Mucosa of rectum (tissue), 2 donors: ENCODE data around the gene PPHLN1.

Source experiments
- H3K27ac ChIP-seq, 2 donors: one replicate each; pipeline ENCODE4 v1.7.0; 2013; ENCODE audit warnings: inconsistent platforms in 2 of 2, low read depth in 2 of 2, low read length in 2 of 2
- H3K27me3 ChIP-seq, 2 donors: one replicate each; pipeline ENCODE4 v1.7.0; 2013; ENCODE audit warnings: low read length in 2 of 2; ENCODE audit not compliant: control insufficient read depth in 2 of 2, insufficient read depth in 2 of 2
- H3K36me3 ChIP-seq, 2 donors: one replicate each; pipeline ENCODE4 v1.7.0; 2013; ENCODE audit warnings: low read length in 2 of 2; ENCODE audit not compliant: control insufficient read depth in 2 of 2, insufficient read depth in 2 of 2
- H3K4me1 ChIP-seq, 2 donors: one replicate each; pipeline ENCODE4 v1.7.0; 2013; ENCODE audit warnings: low read length in 2 of 2, mild to moderate bottlenecking in 1 of 2; ENCODE audit not compliant: control insufficient read depth in 2 of 2, insufficient read depth in 2 of 2
- H3K4me3 ChIP-seq, 2 donors: one replicate each; pipeline ENCODE4 v1.7.0; 2013; ENCODE audit warnings: low read length in 2 of 2
- H3K9ac ChIP-seq, 2 donors: one replicate each; pipeline ENCODE4 v1.7.0; 2013; ENCODE audit warnings: low read length in 2 of 2, low read depth in 1 of 2, mild to moderate bottlenecking in 1 of 2
- H3K9me3 ChIP-seq, 2 donors: one replicate each; pipeline ENCODE4 v1.7.0; 2013; ENCODE audit warnings: low read length in 2 of 2; ENCODE audit not compliant: control insufficient read depth in 2 of 2
- donor health status: healthy.
- donor health status: Normal muscosa, but diverticular disease.

Gene PPHLN1

DNA sequence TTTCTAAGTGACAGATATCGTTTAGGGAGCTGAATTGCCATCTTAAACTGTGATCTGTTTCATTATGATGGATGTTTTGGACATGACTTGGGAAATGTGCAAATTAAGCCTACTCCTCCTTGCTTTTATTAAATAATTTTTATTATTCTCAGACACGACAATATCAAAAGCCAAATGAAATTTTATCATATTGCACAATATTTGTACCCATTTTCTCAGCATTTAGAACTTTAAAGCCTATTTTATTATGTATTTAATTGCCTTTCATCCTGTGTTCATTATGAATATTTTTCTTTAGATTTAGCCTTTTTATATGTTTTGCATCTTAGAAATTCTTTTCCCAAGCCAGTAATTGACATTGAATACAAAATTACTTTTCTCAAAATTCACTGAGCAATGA is 102.9 kb downstream of the PPHLN1 start:
- Histone ChIP-seq H3K36me3 (peaks cover 2 to 4% of the 10 kb centered on the region in 2 donors), H3K4me1 (no peaks in the 10 kb centered on the region), H3K27ac (no peak overlapping the region), H3K27me3 (no peaks in the 10 kb centered on the region), H3K9ac (no peak overlapping the region), H3K9me3 (no peaks in the 10 kb centered on the region), H3K4me3 (no peak overlapping the region)

DNA sequence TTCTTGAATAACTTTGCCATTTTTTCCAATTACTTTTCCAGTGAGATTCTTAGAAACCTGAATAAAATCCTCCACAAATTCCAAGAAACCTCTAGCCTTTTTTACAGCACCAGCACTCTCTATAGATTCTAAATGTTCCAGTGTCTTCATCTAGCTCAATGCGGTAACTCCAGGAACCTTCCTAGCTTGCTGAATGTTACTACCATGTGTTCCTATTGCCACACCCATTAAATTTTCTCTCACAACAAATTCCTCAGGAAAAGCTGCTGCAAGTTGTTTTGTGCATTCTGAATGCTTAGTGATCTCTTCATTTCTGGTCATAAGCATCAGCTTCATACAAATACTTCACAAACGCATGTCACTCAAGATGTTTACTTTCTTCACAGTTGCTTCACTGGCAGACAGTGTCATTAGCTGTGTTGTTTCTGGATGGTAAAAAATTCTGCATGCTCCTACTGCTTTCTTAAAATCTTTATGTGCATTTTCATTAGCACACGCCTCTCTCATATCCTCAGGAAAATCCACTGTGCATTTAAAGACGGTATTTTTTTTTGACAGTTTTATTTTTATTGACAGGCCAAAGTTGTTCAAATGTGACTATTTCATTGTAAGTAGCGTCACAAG is 106.7 kb downstream of the PPHLN1 start:
- Histone ChIP-seq H3K4me3 (no peak overlapping the region), H3K4me1 (no peaks in the 10 kb centered on the region), H3K36me3 (peaks cover 2 to 4% of the 10 kb centered on the region in 2 donors), H3K9ac (no peak overlapping the region), H3K9me3 (no peaks in the 10 kb centered on the region), H3K27ac (no peak overlapping the region), H3K27me3 (no peaks in the 10 kb centered on the region)

DNA sequence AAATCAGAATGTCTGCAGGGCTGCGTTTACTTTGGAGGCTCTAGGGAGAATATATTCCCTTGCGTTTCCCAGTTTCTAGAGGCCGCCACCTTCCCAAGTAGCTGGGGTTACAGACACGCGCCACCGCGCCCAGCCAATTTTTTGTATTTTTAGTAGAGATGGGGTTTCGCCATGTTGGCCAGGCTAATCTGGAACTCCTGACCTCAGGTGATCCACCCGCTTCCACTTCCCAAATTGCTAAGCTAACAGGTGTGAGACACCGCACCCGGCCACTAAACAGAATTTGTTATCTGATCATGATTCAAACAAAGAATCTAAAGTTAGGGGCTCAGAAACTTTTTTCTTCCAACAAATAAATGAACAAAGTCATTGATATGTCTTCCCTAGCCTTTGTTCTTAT is 114.6 kb downstream of the PPHLN1 start:
- no peak overlapping the region for H3K27ac ChIP-seq
- no peak overlapping the region for H3K9ac ChIP-seq
- H3K4me1 ChIP-seq: no peaks in the 10 kb centered on the region
- no peaks in the 10 kb centered on the region for H3K27me3 ChIP-seq
- no peak overlapping the region for H3K4me3 ChIP-seq
- H3K36me3 ChIP-seq: peaks cover 4 to 16% of the 10 kb centered on the region in 2 donors
- H3K9me3 ChIP-seq: no peaks in the 10 kb centered on the region

DNA sequence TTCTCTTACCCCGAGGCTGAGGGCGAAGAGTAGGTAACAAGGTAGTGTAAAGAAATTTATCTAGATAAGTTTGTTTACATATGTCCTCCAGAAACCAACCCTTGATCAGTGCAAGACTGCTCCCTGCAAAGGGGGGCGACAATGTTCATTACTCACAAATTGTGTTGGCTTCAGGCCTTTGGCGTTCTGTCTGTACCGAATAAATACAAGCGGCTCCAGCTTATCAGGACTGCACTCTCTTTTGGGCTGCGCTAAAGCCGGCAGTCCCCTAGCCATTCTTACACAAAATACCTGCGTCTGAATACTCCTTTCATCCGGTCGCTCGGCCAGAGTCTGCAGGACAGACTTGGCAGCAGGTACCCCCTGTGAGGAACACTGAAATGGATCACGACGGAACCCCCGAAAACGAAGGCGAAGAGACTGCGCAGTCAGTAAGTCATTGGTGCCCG is 116.4 kb downstream of the PPHLN1 start:
- Histone ChIP-seq H3K9me3 (no peaks in the 10 kb centered on the region), H3K4me1 (no peaks in the 10 kb centered on the region), H3K9ac (no peak overlapping the region), H3K36me3 (peaks cover 4 to 20% of the 10 kb centered on the region in 2 donors), H3K4me3 (no peak overlapping the region), H3K27ac (no peak overlapping the region), H3K27me3 (no peaks in the 10 kb centered on the region)

DNA sequence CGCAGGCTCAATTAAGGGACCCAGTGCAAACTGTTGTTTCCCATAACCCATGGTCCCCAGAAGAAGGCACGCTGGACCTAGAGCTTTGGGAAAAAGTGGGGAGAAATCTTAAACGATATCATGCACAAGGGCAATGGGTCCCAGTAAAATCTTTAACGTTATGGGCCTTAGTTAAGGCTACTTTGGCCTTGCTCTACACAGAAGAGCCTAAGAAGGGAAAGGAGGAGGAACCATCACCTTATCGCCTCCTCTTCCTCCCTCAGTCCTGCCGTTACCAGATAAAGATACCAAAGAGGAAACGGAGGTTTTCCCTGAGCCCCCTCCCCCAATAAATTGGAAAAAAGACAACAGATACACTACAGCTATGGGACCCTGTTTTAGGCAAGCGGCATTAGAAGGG is 116.9 kb downstream of the PPHLN1 start:
- H3K27ac ChIP-seq: no peak overlapping the region
- H3K36me3 ChIP-seq: peaks cover 4 to 20% of the 10 kb centered on the region in 2 donors
- no peaks in the 10 kb centered on the region for H3K9me3 ChIP-seq
- no peaks in the 10 kb centered on the region for H3K4me1 ChIP-seq
- no peak overlapping the region for H3K4me3 ChIP-seq
- no peaks in the 10 kb centered on the region for H3K27me3 ChIP-seq
- no peak overlapping the region for H3K9ac ChIP-seq

DNA sequence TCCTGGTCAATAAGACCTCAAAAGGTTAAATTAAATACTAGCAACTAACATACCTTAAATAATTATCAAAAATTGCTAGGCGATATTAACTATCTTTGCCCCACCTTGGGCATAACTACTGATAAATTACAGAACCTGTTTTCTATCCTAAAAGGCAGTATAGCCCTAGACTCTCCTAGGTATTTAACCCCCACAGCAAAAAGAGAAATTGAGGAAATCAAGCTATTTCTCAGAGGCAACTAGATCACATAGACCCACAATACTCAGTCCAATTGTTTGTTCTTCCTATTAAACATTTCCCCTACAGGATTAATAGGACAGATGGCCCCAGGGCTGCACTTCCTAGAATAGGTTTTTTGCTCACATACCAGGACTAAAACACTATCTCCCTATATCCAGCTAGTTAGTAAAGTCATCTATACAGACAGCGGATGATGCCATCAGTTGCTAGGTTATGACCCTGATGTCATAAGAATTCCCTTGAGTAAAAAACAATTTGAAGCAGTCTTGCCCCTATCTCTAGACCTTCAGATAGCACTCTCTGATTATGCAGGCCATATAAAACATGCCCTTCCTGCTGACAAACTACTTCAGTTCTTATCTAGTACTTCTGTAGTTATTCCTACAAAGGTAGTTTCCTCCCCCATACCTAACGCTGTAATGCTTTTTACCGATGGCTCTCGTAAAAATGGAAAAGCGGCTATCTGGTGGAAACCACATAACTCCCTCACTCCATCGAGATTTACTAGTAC is 118.4 kb downstream of the PPHLN1 start:
- no peaks in the 10 kb centered on the region for H3K27me3 ChIP-seq

DNA sequence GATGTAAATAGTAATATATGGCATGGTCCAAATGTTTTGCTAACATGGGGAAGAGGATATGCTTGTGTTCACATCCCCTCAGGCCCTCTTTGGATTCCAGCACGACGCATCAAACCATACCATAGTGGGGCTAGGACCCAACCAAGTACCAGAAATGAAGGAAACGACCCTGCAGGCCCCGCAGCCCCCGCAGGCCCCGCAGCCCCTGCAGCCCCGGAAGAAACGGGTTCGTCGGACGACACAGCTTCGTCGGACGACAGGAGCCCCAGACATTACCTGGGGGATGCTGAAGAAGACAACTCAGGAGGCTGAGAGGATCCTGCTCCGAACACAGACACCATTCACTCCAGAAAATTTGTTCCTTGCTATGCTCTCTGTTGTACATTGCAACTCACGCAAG is 119.9 kb downstream of the PPHLN1 start:
- Histone ChIP-seq H3K36me3 (peaks cover 6 to 25% of the 10 kb centered on the region in 2 donors), H3K9me3 (no peaks in the 10 kb centered on the region), H3K4me3 (no peak overlapping the region), H3K27me3 (no peaks in the 10 kb centered on the region), H3K4me1 (no peaks in the 10 kb centered on the region), H3K27ac (no peak overlapping the region), H3K9ac (no peak overlapping the region)

More for the DNA sequence above, 118.4 kb downstream of the PPHLN1 start:
- H3K4me3 ChIP-seq: no peak overlapping the region
- no peak overlapping the region for H3K9ac ChIP-seq
- peaks cover 6 to 25% of the 10 kb centered on the region in 2 donors for H3K36me3 ChIP-seq
- no peaks in the 10 kb centered on the region for H3K4me1 ChIP-seq
- H3K27ac ChIP-seq: no peak overlapping the region
- no peaks in the 10 kb centered on the region for H3K9me3 ChIP-seq

DNA sequence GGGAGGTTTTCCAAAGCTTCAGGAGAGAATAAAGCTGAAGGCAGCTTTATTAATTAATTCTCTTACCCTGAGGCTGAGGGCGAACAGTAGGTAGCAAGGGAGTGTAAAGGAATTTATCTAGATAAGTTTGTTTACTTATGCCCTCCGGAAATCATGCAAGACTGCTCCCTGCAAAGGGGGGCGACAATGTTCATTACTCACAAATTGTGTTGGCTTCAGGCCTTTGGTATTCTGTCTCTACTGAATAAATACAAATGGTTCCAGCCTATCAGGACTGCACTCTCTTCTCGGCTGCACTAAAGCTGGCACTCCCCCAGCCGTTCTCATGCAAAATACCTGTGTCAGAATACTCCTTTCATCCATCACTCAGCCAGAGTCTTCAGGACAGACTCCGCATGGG is 120.8 kb downstream of the PPHLN1 start:
- Histone ChIP-seq H3K36me3 (peaks cover 6 to 21% of the 10 kb centered on the region in 2 donors), H3K4me1 (no peaks in the 10 kb centered on the region), H3K9me3 (no peaks in the 10 kb centered on the region), H3K27me3 (no peaks in the 10 kb centered on the region), H3K9ac (no peak overlapping the region), H3K27ac (no peak overlapping the region), H3K4me3 (no peak overlapping the region)

DNA sequence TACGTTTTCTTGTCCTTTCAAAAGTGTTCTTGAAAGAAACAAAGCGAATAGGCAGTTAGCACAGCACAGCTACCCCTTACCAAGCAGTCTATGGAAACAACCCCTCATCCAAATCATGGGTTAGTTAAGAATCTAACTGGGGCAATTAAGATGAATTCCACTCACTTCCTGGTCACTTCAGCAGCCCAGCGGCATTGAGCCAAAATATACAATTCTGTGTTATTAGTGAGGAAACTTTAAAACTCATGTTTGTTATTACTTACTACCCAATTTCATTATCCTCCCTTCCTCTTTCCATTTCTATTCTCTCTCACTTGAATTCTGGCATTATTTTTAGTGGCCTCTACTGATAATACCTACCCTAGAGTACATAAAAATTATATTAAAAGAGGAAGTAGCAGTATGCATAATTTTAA is 121.4 kb downstream of the PPHLN1 start:
- Histone ChIP-seq H3K36me3 (peaks cover 2 to 15% of the 10 kb centered on the region in 2 donors), H3K9ac (no peak overlapping the region), H3K27ac (no peak overlapping the region), H3K4me3 (no peak overlapping the region), H3K9me3 (no peaks in the 10 kb centered on the region), H3K27me3 (no peaks in the 10 kb centered on the region), H3K4me1 (no peaks in the 10 kb centered on the region)

DNA sequence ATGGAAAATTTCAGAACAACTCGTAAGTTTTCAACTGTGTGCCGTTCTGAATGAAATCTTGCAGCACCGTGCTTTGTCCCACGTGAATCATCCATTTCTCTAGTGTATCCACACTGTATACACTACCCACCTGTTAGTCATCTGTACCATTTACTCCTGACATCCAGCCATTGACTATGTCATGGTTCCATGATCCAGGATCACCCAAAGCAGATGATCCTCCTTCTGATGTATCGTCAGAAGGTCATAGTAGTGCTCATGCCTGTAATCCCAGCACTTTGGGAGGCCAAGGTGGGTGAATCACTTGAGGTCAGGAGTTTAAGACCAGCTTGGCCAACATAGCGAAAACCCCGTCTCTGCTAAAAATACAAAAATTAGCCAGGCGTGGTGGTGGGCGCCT is 122.9 kb downstream of the PPHLN1 start:
- Histone ChIP-seq H3K4me3 (no peak overlapping the region), H3K27me3 (no peaks in the 10 kb centered on the region), H3K27ac (no peak overlapping the region), H3K9me3 (no peaks in the 10 kb centered on the region), H3K36me3 (peaks cover 2 to 8% of the 10 kb centered on the region in 2 donors), H3K4me1 (no peaks in the 10 kb centered on the region), H3K9ac (no peak overlapping the region)
